SU-DHL-6 (cell line): ENCODE results near the gene NINL.

Experiments used
- H2AFZ ChIP-seq: fragments of 200-600 bp; sonication (generic); 2 replicates; pipeline ENCODE4 v1.6.1; 2014; ENCODE audit warnings: low read depth, mild to moderate bottlenecking, moderate library complexity, mixed read lengths, antibody characterized with exemption, low read length; ENCODE audit not compliant: severe bottlenecking
- H3F3A ChIP-seq: fragments of 200-600 bp; shearing (Covaris generic); 2 replicates; pipeline ENCODE4 v1.6.0; 2016; ENCODE audit warnings: antibody characterized with exemption, mild to moderate bottlenecking; ENCODE audit not compliant: insufficient read depth
- H3K27ac ChIP-seq: fragments of 200-600 bp; sonication (generic); 2 replicates; pipeline ENCODE4 v1.5.1; 2016; ENCODE audit warnings: low read depth, mild to moderate bottlenecking, low read length, moderate library complexity, mixed read lengths
- H3K27me3 ChIP-seq: fragments of 200-600 bp; sonication (generic), shearing (Covaris generic); 2 replicates; pipeline ENCODE4 v1.6.0; 2014; ENCODE audit warnings: mild to moderate bottlenecking, low read length
- H3K36me3 ChIP-seq: fragments of 200-600 bp; sonication (generic); 2 replicates; pipeline ENCODE4 v1.6.1; 2014; ENCODE audit warnings: mild to moderate bottlenecking, low read length, mixed read lengths
- H3K4me2 ChIP-seq: fragments of 300-600, 200-600 bp; shearing (Covaris generic), sonication (generic); 2 replicates; pipeline ENCODE4 v1.6.0; 2014; ENCODE audit warnings: low read length, low read depth, mild to moderate bottlenecking; ENCODE audit not compliant: poor library complexity, severe bottlenecking
- H3K4me3 ChIP-seq: fragments of 200-600 bp; sonication (generic); 2 replicates; pipeline ENCODE4 v1.5.1; 2014; ENCODE audit warnings: antibody characterized with exemption, low read length, mild to moderate bottlenecking, mixed read lengths; ENCODE audit not compliant: insufficient read depth, poor library complexity, severe bottlenecking
- H3K79me2 ChIP-seq: fragments of 200-600 bp; sonication (generic); 2 replicates; pipeline ENCODE4 v1.6.1; 2014; ENCODE audit warnings: mild to moderate bottlenecking, low read length, moderate library complexity; ENCODE audit not compliant: insufficient read depth
- H3K9ac ChIP-seq: fragments of 200-600 bp; sonication (generic); 2 replicates; pipeline ENCODE4 v1.7.0; 2014; ENCODE audit warnings: mild to moderate bottlenecking, low read length
- H3K9me2 ChIP-seq: fragments of 200-600 bp; sonication (generic); replicated peaks from 2 replicates; pipeline ENCODE4 v1.6.1; 2014; ENCODE audit warnings: low read length; ENCODE audit not compliant: insufficient read depth
- H3K9me3 ChIP-seq: fragments of 200-600 bp; sonication (generic); 2 replicates; pipeline ENCODE4 v1.6.1; 2014; ENCODE audit warnings: low read length, mixed read lengths; ENCODE audit not compliant: insufficient read depth
- H4K20me1 ChIP-seq: fragments of 200-600 bp; sonication (generic); 2 replicates; pipeline ENCODE4 v1.6.1; 2014; ENCODE audit warnings: low read depth, mild to moderate bottlenecking, antibody characterized with exemption, low read length, moderate library complexity, mixed read lengths
- EZH2phosphoT487 ChIP-seq: fragments of 200-600 bp; sonication (generic), shearing (Covaris generic); conservative IDR thresholded peaks from 2 replicates; pipeline ENCODE4 v1.6.1; 2018; ENCODE audit warnings: mild to moderate bottlenecking, antibody characterized with exemption, low read length, moderate library complexity, mixed read lengths
- TF ChIP-seq, protein P1 (sequence below): fragments of 200-600 bp; sonication (generic); IDR thresholded peaks from one replicate; pipeline ENCODE4 v1.5.1; 2017; ENCODE audit warnings: antibody characterized with exemption, mild to moderate bottlenecking, low read length, moderate library complexity; ENCODE audit not compliant: insufficient read depth, poor library complexity, severe bottlenecking

Gene NINL

DNA sequence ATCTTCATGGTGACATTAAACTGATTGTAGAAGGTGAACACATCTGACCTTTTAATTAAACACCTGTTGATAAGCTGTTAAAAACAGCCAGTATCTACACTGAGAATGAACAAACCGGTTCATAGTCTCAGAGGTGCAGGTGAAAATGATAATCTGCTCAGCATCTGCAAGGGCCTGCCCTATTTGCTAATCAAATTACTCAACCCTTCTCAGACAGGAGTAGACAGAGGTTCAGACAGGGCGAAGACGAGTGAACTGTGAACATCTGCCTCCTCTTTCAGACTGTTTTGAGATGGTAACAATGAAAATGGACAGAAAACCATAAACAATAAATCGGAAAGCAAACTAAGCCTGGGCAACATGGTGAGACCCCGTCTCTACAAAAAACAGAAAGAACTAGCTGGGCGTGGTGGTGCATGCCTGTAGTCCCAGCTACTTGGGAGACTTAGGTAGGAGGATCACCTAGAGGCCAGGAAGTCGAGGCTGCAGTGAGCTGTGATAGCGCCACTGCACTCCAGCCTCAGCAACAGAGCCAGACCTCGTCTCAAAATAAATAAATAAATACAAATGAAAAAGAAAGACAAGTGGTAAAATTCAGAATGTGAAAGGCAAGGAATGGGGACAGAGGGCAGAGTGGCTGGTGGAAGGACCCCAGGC, 55.9 kb downstream of the NINL start:
- Histone ChIP-seq H3K27me3 (no peaks in the 10 kb centered on the region), H3K9ac (no peak overlapping the region), H3K36me3 (no peaks in the 10 kb centered on the region), H2AFZ (no peak overlapping the region), H3K9me3 (no peaks in the 10 kb centered on the region), H3K4me2 (no peak overlapping the region), H3K79me2 (no peaks in the 10 kb centered on the region), H3K9me2 (no peaks in the 10 kb centered on the region), H3K27ac (no peak overlapping the region), H4K20me1 (no peaks in the 10 kb centered on the region), H3F3A (no peaks in the 10 kb centered on the region), H3K4me3 (no peak overlapping the region)
- TF ChIP-seq, protein P1, sequence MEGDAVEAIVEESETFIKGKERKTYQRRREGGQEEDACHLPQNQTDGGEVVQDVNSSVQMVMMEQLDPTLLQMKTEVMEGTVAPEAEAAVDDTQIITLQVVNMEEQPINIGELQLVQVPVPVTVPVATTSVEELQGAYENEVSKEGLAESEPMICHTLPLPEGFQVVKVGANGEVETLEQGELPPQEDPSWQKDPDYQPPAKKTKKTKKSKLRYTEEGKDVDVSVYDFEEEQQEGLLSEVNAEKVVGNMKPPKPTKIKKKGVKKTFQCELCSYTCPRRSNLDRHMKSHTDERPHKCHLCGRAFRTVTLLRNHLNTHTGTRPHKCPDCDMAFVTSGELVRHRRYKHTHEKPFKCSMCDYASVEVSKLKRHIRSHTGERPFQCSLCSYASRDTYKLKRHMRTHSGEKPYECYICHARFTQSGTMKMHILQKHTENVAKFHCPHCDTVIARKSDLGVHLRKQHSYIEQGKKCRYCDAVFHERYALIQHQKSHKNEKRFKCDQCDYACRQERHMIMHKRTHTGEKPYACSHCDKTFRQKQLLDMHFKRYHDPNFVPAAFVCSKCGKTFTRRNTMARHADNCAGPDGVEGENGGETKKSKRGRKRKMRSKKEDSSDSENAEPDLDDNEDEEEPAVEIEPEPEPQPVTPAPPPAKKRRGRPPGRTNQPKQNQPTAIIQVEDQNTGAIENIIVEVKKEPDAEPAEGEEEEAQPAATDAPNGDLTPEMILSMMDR: no peak
- no peak for TF ChIP-seq EZH2phosphoT487

DNA sequence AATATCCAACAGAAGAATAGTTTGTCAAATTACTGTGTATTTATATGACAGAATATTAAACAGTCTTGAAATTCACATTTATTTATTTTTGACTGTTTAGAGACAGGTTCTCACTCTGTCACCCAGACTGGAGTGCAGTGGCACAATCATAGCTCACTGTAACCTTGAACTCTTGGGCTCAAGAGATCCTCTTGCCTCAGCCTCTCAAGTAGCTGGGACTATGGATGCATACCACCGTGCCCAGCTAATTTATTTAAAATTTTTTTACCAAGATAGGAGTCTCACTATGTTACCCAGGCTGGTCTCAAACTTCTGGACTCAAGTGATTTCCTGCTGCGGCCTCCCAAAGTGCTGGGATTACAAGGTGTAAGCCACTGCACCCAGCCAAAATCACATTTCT, 57.4 kb downstream of the NINL start:
- Histone ChIP-seq H3K36me3 (no peaks in the 10 kb centered on the region), H3K9me3 (no peaks in the 10 kb centered on the region), H2AFZ (no peak overlapping the region), H3F3A (no peaks in the 10 kb centered on the region), H4K20me1 (no peaks in the 10 kb centered on the region), H3K27me3 (no peaks in the 10 kb centered on the region), H3K79me2 (no peaks in the 10 kb centered on the region), H3K9me2 (no peaks in the 10 kb centered on the region), H3K9ac (no peak overlapping the region), H3K4me2 (no peak overlapping the region), H3K4me3 (no peak overlapping the region), H3K27ac (no peak overlapping the region)
- no peak for TF ChIP-seq EZH2phosphoT487
- TF ChIP-seq, protein P1: no peak

DNA sequence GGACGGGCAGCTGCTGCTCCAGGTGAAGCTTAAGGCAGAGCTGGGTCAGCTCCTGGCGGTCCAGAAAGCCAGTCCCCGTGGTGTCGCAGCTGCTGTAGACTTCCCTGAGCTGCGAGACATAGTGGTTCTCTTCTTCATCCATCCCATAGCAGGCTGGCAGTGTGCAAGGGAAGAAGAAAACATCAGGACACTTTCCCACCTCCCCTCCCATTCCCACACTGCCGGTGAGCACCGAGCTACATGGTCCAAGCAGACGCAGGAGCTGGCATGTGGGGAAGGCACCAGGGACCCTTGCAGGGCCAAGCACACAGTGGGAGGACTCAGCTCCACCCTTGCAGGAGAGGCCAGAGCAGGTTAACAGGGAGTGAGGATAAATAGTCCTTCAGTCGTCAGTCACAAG, 58.9 kb downstream of the NINL start:
- no peaks in the 10 kb centered on the region for H3K27me3 ChIP-seq
- H3K36me3 ChIP-seq: no peaks in the 10 kb centered on the region
- H3K4me3 ChIP-seq: no peak overlapping the region
- no peaks in the 10 kb centered on the region for H3F3A ChIP-seq
- H3K27ac ChIP-seq: no peak overlapping the region
- H3K9me2 ChIP-seq: no peaks in the 10 kb centered on the region
- no peak overlapping the region for H3K4me2 ChIP-seq
- H2AFZ ChIP-seq: no peak overlapping the region
- TF ChIP-seq, protein P1: no peak
- TF ChIP-seq EZH2phosphoT487: no peak
- no peaks in the 10 kb centered on the region for H3K79me2 ChIP-seq
- no peaks in the 10 kb centered on the region for H4K20me1 ChIP-seq
- H3K9ac ChIP-seq: no peak overlapping the region
- no peaks in the 10 kb centered on the region for H3K9me3 ChIP-seq
